BE2C (cell line): Measurements from ENCODE around the gene DDX49.

Experiments
- DNase-seq: peaks from one replicate; pipeline ENCODE4 v3.0.0-alpha.2; 2020
- H3K27me3 ChIP-seq: fragments of 250-450 bp; sonication (Bioruptor Pico); 2 replicates; pipeline ENCODE4 v1.5.1; 2020; ENCODE audit warnings: mild to moderate bottlenecking
- H3K36me3 ChIP-seq: fragments of 250-450 bp; sonication (Bioruptor Pico); 2 replicates; pipeline ENCODE4 v1.5.1; 2020; ENCODE audit warnings: mild to moderate bottlenecking
- H3K4me1 ChIP-seq: fragments of 250-450 bp; sonication (Bioruptor Pico); 2 replicates; pipeline ENCODE4 v1.5.1; 2020
- H3K4me3 ChIP-seq: 2 replicates; pipeline ENCODE4 v1.5.1; 2011; ENCODE audit warnings: low read depth, low read length
- H3K9me3 ChIP-seq: fragments of 250-450 bp; sonication (Bioruptor Pico); 2 replicates; pipeline ENCODE4 v1.5.1; 2020
- TF ChIP-seq, protein P1 (sequence below): IDR thresholded peaks from 2 replicates; pipeline ENCODE4 v1.5.1; 2012; ENCODE audit warnings: mild to moderate bottlenecking, low read depth, low read length

Gene DDX49

DNA sequence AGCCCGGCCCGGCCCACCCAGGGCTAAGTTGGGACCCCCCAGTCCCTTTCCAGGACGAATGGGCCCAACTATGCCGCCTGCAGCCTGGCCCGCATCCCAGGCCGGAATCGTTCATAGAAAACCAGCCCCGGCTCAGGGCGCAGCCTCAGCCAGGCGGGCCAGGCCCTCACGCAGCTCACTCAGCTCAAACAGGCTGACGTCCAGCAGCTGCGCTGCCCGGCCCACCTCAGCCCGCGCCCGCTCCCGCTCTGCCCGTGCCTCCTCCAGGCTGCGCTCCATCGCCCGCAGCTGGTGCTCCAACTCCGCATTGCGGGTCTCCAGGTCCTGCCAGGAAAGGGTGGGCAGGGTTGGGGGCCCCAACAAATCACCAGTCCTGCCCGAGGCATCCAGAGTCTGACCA, 9.8 kb downstream of the DDX49 start:
- Histone ChIP-seq H3K4me1 (0 out of 2 replicates have a peak, but pooled peaks cover 3% of the 10 kb centered on the region), H3K36me3 (peaks cover 24% of the 10 kb centered on the region), H3K4me3 (no peak overlapping the region), H3K9me3 (no peaks in the 10 kb centered on the region), H3K27me3 (no peaks in the 10 kb centered on the region)
- TF ChIP-seq, protein P1, sequence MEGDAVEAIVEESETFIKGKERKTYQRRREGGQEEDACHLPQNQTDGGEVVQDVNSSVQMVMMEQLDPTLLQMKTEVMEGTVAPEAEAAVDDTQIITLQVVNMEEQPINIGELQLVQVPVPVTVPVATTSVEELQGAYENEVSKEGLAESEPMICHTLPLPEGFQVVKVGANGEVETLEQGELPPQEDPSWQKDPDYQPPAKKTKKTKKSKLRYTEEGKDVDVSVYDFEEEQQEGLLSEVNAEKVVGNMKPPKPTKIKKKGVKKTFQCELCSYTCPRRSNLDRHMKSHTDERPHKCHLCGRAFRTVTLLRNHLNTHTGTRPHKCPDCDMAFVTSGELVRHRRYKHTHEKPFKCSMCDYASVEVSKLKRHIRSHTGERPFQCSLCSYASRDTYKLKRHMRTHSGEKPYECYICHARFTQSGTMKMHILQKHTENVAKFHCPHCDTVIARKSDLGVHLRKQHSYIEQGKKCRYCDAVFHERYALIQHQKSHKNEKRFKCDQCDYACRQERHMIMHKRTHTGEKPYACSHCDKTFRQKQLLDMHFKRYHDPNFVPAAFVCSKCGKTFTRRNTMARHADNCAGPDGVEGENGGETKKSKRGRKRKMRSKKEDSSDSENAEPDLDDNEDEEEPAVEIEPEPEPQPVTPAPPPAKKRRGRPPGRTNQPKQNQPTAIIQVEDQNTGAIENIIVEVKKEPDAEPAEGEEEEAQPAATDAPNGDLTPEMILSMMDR: no peak
- DNase-seq: no peak

DNA sequence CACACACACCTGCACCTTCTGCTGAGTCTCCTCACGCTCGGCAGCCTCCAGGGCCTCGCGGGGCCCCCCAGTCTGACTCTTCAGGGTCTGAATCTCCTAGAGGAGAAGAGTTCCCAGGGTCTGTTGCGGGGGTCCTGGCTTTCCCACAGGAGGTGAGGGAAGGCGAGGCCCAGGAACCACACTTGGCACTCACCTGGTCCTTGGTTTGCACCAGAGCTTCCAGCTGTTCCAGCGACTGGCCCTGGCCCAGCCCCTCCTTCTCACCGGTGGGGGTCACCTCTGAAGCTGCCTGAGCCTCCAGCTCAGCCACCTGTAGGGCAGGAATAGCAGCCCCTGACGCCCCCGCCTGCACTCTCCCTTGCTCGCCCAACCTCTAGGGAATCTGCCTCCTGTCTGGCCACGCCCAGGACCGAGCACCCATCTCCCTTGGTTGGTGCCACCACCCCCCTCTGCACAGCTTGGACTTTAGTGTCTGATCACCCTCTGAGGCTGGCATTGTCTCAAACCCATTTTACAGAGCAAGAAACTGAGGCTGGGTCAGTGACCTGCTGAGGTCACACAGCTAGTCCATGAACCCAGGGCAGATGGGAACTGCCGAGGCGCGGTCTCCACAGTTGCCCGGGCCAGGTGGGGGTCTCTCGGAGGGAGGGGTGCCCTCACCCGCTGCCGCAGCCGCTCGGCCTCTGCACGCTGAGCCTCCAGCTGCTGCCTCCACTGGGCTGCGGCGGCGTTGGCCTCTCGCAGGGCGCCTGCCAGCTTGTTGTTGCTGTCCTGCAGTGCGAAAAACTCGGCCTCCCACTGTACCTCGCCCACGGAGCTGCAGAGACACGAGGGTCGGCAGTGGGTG, 12.0 kb downstream of the DDX49 start:
- Histone ChIP-seq H3K4me3 (no peak overlapping the region), H3K9me3 (no peaks in the 10 kb centered on the region), H3K36me3 (peaks cover 9% of the 10 kb centered on the region; the same call in 1 of the 2 replicates), H3K27me3 (no peaks in the 10 kb centered on the region), H3K4me1 (0 out of 2 replicates have a peak, but pooled peaks cover 3% of the 10 kb centered on the region)
- no peak for DNase-seq
- TF ChIP-seq, protein P1: no peak

DNA sequence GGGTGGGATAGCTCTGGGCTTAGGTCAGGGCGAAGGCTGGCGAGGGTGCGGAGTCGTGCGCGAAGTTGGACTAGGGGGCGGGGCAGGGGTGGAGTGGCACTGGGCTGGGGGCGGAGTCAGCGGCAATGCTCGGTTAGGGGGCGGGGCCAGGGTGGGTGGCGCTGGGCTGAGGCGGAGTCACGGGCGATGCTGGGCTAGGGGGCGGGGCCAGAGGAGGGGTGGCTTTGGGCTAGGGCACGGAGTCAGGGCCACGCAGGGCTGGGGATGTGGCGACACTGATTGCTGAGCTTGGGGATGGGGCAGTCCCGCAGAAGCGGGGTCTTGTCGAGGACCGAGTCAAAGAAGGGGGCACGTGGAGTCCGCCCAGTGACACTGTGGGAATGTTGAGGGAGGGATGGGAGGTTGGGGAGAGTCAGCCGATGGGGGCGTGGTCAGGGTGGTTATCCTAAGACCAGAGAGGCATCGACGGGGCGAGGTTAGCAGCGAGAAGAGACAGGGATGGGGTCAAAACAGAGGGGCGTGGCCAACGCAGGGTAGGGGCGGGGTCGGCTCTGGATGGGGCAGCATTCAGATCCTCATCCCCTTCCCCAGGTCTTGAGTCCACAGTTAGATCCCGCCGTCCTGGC, 12.8 kb downstream of the DDX49 start:
- Histone ChIP-seq H3K4me1 (0 out of 2 replicates have a peak, but pooled peaks cover 3% of the 10 kb centered on the region), H3K36me3 (peaks cover 7% of the 10 kb centered on the region; the same call in 1 of the 2 replicates), H3K4me3 (peak overlapping the region; percentile 53), H3K27me3 (no peaks in the 10 kb centered on the region), H3K9me3 (no peaks in the 10 kb centered on the region)
- TF ChIP-seq, protein P1: no peak
- peak; percentile 98 for DNase-seq

DNA sequence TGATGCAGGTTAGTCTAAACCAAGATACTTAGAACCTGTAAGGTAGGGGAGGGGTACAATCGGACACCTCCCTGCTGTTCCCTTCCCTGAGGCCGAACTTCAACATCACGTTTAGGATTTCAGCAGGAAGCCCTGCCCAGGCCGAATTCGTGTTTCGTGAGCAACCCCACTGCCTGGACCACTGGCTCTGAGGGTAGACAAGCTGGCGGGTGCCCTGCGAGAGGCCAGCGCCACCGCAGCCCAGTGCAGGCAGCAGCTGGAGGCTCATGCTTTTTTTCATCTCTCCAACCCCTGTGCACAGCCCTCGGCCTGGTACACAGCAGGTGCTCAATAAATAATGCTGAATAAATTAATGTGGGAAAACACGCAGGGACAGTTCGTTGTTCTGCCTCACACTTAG, 13.8 kb downstream of the DDX49 start:
- DNase-seq: no peak
- Histone ChIP-seq H3K4me1 (0 out of 2 replicates have a peak, but pooled peaks cover 3% of the 10 kb centered on the region), H3K36me3 (no peaks in the 10 kb centered on the region), H3K27me3 (no peaks in the 10 kb centered on the region), H3K4me3 (peak overlapping the region; percentile 11; the same call in 1 of the 2 replicates), H3K9me3 (no peaks in the 10 kb centered on the region)
- TF ChIP-seq, protein P1: no peak

DNA sequence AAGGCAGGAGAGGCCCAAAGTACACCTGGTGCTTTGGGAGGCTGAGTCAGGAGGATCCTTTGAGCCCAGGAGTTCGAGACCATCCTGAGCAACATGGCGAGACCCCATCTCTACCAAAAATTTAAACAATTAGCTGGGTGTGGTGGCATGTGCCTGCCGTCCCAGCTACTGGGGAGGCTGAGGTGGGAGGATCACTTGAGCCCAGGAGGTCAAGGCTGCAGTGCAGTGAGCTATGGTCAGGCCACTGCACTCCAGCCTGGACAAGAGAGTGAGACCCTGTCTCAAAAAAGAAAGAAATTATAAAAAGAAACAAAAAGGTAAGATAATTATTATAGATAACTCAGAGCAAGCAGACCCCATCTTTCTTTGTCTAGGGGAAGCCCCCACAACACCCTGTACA, 19.6 kb downstream of the DDX49 start:
- no peaks in the 10 kb centered on the region for H3K36me3 ChIP-seq
- DNase-seq: no peak
- H3K9me3 ChIP-seq: no peaks in the 10 kb centered on the region
- peaks cover 19% of the 10 kb centered on the region for H3K27me3 ChIP-seq
- TF ChIP-seq, protein P1: no peak
- no peaks in the 10 kb centered on the region; the same call in 1 of the 2 replicates for H3K4me1 ChIP-seq
- no peak overlapping the region for H3K4me3 ChIP-seq
